Measurements from ENCODE around the gene PRKG1.
"Not testable (repeated sequence)": the region's sequence is repeated elsewhere in the genome, so short reads cannot be mapped to it uniquely, and the experiment has no call there.

Gene PRKG1

GRCh38 chr10:51341745-51342144, 267.5 kb downstream of the PRKG1 start:
- not testable (repeated sequence) for DNase-seq

GRCh38 chr10:51342381-51342780, 268.1 kb downstream of the PRKG1 start:
- DNase-seq = no peak

DNA sequence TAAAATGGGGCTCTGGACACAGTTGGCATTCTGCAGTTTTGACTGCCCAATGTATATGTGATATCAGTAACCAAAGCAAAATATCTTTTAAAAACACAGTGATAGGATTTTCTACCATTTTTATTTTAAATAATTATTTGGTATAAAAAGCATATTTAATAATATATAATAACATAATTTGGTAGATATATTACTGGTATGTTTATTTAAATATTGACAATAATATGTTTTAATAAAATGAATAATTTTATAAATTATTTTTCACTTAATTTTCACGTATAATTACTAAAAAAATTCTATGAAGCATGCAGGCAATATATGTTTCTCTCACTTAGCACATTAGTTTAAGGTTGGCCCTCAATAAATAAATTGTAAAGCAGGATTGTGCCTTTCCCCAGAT, 269.1 kb downstream of the PRKG1 start:
- no peak for DNase-seq

DNA sequence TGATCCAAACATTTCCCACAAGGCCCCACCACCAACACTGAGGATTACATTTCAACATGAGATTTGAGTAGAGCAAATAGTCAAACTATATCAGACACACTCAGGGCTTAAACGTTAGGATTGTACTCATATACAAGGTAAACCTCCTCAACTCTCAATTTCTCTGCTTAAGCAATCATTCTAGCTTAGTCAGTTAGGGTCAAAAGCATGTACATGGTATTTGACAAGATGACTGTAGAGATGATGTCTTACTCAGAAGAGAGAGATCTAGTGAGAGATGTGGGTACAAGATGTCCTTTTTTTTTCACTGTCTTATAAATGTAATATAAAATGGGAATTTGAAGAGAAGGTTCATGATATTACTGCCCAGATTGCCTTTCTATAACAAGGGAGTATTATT, 270.1 kb downstream of the PRKG1 start:
- no peak for DNase-seq

DNA sequence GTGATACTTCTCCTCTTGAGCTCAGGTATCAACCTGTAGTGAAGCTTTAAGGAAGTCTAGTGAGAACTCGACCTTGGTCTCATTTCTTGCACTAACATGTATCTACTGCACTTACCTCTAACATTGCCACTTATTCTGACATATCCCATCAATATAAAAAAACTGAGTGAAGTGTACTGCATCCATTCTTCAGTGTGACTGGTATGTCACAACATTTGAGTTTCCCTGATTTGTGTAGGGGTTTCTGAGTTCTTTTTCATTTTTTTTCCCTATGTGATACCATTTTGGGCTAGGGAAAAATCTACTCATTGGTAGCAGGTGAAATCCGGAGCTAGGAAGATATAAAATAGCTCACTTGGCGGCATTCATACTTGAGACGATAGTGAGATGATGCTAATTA, 274.3 kb downstream of the PRKG1 start:
- no peak for DNase-seq

DNA sequence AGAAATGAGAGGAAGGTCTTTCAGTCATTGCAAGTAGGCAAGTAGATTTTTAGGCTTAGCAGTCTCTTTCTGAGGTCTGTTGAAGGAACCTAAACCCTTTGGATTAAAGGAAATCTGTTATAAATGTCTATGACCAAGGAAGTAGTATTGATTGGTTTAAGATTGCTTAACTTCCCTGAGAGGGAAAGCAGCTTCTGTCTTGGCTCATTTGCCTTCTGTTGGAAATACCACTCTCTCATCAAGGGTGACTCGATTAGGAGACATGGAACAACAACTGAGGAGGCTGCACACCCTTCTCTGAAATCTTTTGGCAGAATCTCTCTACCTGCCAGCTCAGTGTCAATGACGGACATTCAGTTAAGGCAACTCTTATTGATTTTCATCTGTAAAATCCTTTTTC, 282.9 kb downstream of the PRKG1 start:
- DNase-seq = no peak

- no peak for DNase-seq
These were observed 283.9 kb downstream of the PRKG1 start for GRCh38 chr10:51358227-51358626.

DNA sequence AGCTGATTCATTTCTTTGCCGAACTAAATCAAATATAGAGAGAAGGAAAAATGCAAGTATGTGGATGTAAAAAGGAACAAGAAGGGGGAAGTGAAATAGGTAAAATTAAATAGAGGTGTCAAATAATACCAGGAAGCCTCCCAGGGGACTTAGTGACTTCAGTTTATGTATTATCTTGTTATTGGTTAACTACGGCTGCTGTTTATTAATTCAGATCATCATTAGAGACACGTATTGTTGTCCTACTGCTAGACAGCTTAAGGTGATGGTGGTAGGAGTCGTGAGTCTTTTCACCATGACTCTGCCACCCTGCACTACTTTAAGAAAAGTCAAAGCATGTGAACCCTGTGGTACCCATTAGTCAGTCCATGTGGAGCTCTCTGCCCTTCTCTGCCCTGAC, 289.1 kb downstream of the PRKG1 start:
- no peak for DNase-seq

GRCh38 chr10:51364674-51365073, 290.4 kb downstream of the PRKG1 start:
- no peak for DNase-seq

DNA sequence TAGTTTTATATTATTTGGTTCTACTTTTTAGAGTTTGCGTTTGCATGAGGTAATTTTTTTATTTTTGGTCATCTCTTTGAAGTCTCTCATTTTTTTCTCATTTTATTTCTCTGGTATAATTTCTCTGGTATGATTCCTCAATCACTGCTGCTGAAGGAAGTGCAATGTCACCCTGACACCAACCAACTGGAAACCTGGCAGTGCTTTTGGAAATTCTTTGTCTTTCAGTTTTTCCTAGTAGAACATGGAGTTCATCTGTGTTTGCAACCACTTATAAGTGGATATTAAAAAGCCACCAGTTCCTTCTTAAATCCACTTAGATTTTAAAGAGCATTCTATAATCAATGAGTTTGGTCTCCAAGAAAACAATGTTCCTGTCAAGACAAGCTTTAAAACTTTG, 291.8 kb downstream of the PRKG1 start:
- no peak for DNase-seq

DNA sequence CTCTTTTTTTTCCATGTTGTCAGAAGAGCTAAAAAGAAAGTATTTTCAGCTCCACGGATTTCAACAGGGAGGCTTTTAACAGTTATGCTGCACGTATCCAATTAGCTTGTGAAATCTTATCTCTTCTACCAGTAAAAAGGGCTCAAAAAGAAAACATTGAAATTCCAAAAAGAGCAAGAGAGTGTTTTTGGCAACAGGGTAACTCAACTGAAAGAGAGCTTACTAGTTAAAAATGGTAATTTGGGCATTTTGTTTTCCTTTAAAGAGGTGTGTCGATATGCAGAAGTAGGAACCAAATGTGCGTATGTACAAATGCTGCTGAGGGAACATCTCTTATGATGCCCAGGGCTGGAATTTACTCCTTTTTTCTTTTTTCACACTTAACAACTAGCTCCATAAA, 292.8 kb downstream of the PRKG1 start:
- no peak for DNase-seq

DNA sequence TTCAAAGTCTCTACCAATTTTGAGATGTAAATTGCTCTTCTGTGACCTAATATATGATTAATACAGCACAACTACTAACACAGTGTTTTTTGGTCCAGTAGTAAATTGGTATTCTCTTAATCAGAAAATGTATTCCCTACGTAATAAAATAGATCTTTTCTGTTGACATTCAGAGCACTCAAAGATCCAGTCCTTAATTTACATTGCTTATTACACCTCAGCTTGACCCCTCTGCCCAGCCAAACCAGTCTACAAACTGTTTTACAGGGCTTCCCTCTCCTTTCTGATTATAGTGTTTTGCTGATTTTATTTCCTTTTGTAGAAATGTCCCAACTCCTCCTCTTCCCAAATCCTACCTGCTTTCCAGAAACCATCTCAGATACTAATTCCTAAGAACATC, 293.4 kb downstream of the PRKG1 start:
- no peak for DNase-seq

DNA sequence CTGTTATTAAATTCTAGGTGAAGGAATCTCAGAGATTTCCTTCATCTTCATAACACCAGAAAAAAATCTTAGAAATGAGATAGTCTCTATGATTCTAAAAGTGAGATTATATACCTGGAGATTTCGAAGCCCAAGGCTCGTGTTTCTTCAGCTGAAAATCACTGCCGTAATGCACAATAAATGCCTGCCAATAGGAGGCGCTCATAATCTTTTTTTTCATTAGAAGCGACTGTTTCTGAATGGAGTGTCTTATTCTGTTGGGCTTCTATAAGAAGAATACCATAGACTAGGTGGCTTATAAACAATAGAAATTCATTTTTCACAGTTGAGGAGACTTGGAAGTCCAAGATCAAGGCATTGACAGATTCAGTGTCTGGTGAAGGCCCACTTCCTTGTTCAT, 294.7 kb downstream of the PRKG1 start:
- no peak for DNase-seq

GRCh38 chr10:51369903-51370302, 295.6 kb downstream of the PRKG1 start:
- no peak for DNase-seq

- DNase-seq = no peak
These were observed 297.5 kb downstream of the PRKG1 start for GRCh38 chr10:51371743-51372142.

DNA sequence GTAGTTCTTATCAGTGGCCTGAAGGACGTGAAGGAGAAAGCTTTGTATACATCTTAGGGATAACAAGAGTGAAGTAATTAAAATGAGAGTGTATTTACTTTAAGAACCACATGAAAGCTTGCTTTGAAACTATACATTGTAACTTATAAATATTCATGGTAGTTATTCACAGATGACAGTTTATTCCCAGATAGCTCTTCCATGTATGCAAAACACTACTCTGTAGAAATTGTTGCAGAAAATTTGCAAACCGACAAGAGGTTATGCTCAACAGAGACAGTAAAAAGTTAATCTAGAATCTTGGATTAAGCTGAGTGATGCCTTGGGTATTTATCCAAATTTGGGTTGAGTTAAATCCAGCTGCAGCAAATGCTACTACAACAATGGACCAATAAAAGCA, 301.5 kb downstream of the PRKG1 start:
- DNase-seq = no peak

GRCh38 chr10:51377070-51377931, 303.0 kb downstream of the PRKG1 start:
- no peak for DNase-seq

- DNase-seq = no peak
These were observed 303.8 kb downstream of the PRKG1 start for GRCh38 chr10:51377932-51378599.

GRCh38 chr10:51382181-51382580, 307.9 kb downstream of the PRKG1 start:
- DNase-seq = no peak

- no peak for DNase-seq
These were observed 310.7 kb downstream of the PRKG1 start for GRCh38 chr10:51384971-51385370.

GRCh38 chr10:51386248-51386885, 312.1 kb downstream of the PRKG1 start:
- DNase-seq = no peak

- peak; percentile 5 to 7 for DNase-seq
These were observed 315.4 kb downstream of the PRKG1 start for GRCh38 chr10:51389415-51390321.

- DNase-seq = not testable (repeated sequence)
These were observed 318.7 kb downstream of the PRKG1 start for GRCh38 chr10:51393006-51393405.
